Endothelial cell of umbilical vein (primary cell): ENCODE data around the gene LCT.

Source experiments
- CTCF ChIP-seq, 2 donors: IDR thresholded peaks; 1 replicate in 1 of 2; 2 replicates in 1 of 2; pipeline ENCODE4 v1.5.1; 2011; ENCODE audit warnings: low read length in 2 of 2, mild to moderate bottlenecking in 2 of 2, moderate library complexity in 2 of 2, control low read depth in 1 of 2, inconsistent platforms in 1 of 2, low read depth in 1 of 2; ENCODE audit not compliant: insufficient read depth in 1 of 2; ENCODE audit errors: extremely low read depth in 1 of 2
- POLR2AphosphoS5 ChIP-seq: IDR thresholded peaks from 2 replicates; pipeline ENCODE4 v1.6.1; 2012; ENCODE audit warnings: low read depth, mild to moderate bottlenecking, control low read depth, low read length, moderate library complexity; ENCODE audit not compliant: insufficient read depth

- no peak for TF ChIP-seq POLR2AphosphoS5
- no peak for TF ChIP-seq CTCF (IDR thresholded peaks at IDR 0.05; ENCODE audit: extremely low read depth in 1 of 2, insufficient read depth in 1 of 2, low read depth in 1 of 2, low read length in 2 of 2)
Measured at GRCh38 chr2:135756692-135757091, 80.3 kb downstream of the LCT start.
